GM18505 (cell line): ENCODE measurements around the gene INTS14.
"Not testable (repeated sequence)": the region's sequence is repeated elsewhere in the genome, so short reads cannot be mapped to it uniquely, and the experiment has no call there.

Experiments
- ATAC-seq: cut with Tn5 transposase; IDR thresholded peaks from one replicate; pipeline ENCODE4 v1.9.1; 2021; ENCODE audit not compliant: unreplicated experiment
- POLR2A ChIP-seq: IDR thresholded peaks from 4 replicates; pipeline ENCODE4 v1.6.1; 2011; ENCODE audit warnings: borderline replicate concordance; ENCODE audit not compliant: insufficient read depth, insufficient read length; ENCODE audit errors: extremely low read depth

INTS14 gene

GRCh38 chr15:65579762-65580161 lies 31.2 kb downstream of the INTS14 start:
- no peak for ATAC-seq

GRCh38 chr15:65578904-65579728 lies 31.8 kb downstream of the INTS14 start:
- no peak for TF ChIP-seq POLR2A
- ATAC-seq = no peak

More at GRCh38 chr15:65579762-65580161, 31.2 kb downstream of the INTS14 start:
- TF ChIP-seq POLR2A = no peak

- no peak for TF ChIP-seq POLR2A
- no peak for ATAC-seq
These were observed 33.6 kb downstream of the INTS14 start for GRCh38 chr15:65577129-65577996.

DNA sequence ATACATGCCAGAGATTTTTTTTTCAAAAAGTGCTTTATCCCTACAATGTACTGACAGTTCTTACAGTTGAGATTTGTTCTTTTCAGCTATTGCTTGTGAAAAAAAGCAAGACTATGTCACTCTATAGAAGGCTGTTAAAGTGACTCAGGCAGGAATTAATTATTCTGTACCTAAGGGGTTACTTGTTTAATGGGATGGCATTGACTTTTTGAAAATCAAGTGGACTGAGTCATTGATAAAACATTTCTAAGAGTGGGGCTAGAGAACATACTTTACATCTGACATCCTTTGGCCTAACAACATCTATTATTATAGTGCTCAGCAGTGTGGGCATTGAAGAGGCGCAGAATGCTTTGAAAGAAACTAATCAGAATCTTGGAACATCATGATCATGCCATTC lies 34.3 kb downstream of the INTS14 start:
- no peak for TF ChIP-seq POLR2A
- no peak for ATAC-seq

GRCh38 chr15:65571971-65572370 lies 39.0 kb downstream of the INTS14 start:
- ATAC-seq = no peak
- no peak for TF ChIP-seq POLR2A

DNA sequence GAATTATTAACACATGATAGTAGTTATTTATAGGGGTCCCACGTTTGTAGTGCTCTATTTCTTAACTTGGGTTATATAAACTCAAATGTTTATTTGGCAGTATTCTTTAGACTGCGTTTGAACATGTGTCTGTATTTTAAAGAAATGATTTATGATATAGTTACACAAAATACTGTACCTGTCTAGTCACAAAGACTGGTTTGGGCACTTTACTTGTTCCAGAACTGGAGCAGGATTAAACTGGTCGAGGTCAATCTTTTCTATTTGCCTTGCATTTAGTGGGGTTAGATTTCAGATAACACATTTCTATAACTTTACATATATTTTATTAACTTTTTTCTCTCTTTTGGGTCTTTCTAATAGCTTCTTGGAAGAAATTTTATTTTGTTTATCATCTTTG lies 41.2 kb downstream of the INTS14 start:
- ATAC-seq = no peak
- TF ChIP-seq POLR2A = no peak

- no peak for ATAC-seq
These were observed 49.0 kb downstream of the INTS14 start for GRCh38 chr15:65561934-65562333.

DNA sequence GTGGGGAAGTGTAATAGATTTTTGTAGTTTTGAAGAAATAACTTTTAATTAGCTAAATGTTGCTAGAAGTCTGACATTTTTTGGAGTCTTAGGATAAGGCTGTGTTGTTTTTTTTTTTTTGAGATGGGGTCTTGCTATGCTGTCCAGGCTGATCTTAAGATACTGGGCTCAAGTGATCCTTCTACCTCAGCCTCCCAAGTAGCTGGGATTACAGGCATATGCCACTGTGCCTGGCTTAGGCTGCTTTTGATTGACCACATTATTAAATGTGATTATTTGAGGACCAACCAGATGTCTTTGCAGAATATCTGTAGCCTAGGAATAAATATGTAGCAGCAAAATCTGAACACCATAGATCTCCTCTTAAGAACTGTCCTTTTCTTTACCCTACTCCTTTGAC lies 51.0 kb downstream of the INTS14 start:
- no peak for ATAC-seq
- no peak for TF ChIP-seq POLR2A

More at GRCh38 chr15:65561934-65562333, 49.0 kb downstream of the INTS14 start:
- no peak for TF ChIP-seq POLR2A

DNA sequence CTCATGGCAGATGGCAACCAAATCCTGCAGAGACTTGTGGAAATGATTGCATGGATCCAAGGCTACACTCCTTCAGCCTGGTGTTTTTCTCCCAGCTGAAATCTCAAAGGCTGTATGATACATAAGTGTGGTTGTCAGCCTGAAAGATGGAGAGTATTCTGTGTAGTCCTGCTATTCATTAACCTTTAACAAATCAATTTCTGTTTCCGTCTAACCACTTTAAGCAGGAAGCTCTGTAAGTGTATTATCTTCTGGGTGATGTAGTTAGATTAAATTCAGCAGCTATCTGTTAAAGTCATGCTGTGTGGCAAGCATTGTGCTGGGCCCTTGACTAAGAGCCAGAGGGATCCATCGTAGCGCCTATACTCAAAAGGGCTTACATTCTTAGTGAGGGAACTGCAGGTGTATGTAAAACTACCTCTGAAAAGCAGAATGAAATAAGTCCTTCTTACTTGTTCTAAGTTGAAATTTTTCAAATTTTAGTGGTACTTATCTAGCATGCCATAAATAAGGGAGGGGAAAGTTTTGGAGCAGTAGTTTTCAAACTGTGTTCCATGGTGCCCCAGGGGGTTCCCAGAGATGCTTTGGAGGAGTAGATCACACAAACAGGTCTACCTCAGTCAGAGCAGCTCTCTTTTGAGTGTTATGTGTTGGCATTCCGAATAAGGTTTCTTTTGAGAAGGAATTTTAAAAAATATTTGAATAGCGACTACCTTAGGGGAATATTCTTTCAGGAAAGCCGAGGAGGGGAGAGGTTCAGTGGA lies 51.8 kb downstream of the INTS14 start:
- ATAC-seq = no peak

DNA sequence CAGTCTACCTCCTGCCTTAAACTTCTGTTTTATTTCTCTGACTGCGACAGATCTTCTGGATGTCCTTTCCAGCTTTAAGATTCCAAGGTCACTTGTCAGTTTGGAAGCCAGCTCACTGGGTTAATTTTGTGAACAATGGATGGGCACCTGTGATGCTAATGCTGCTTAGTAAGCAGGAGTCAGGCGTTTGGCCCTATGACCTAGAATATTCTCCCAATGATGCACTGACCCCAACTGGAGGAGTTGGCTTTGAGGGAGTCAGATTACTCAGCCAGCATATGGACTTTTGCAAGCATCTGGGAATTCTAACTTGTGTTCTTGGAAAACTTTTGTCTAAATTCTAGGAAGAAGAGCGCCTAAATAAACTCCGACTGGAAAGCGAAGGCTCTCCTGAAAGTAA lies 52.6 kb downstream of the INTS14 start:
- no peak for TF ChIP-seq POLR2A
- ATAC-seq = no peak

More for the DNA sequence above, 51.8 kb downstream of the INTS14 start:
- no peak for TF ChIP-seq POLR2A

DNA sequence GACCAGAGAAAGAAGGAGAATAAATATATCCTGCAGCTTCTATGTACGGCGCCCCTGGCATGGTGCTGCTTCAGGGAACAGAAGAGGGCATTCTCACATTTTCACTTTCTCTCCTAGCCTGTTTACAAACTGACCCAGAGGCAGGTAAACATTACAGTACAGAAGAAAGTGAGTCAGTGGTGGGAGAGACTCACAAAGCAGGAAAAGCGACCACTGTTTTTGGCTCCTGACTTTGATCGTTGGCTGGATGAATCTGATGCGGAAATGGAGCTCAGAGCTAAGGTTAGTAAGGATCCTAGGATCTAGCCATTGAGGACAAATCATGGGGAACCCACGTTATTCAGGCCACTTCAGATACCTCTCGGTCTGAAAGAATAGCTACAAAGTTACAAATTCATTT lies 54.3 kb downstream of the INTS14 start:
- ATAC-seq = no peak
- no peak for TF ChIP-seq POLR2A

- no peak for TF ChIP-seq POLR2A
- no peak for ATAC-seq
These were observed 57.2 kb downstream of the INTS14 start for GRCh38 chr15:65553691-65554090.

GRCh38 chr15:65552851-65553250 lies 58.1 kb downstream of the INTS14 start:
- ATAC-seq = not testable (repeated sequence)
